Smooth muscle cell (in vitro differentiated cells): ENCODE data around the gene MAPK11. TPM values are rescaled to one million over a fixed set of nuclear protein-coding genes. Genes with fewer than 3 reads are reported as not detected.

Experiments used
- DNase-seq: peaks from one replicate; lab custom pipeline; 2025; ENCODE audit not compliant: unreplicated experiment; lab: John Stamatoyannopoulos, UW
- H2AFZ ChIP-seq: fragments of 200-600 bp; sonication (generic); 2 replicates; pipeline ENCODE4 v1.6.0; 2016; ENCODE audit warnings: antibody characterized with exemption, low read depth, mild to moderate bottlenecking
- H3F3A ChIP-seq: fragments of 200-600 bp; sonication (generic); 2 replicates; pipeline ENCODE4 v1.6.0; 2017; ENCODE audit warnings: antibody characterized with exemption, low read depth
- H3K27ac ChIP-seq: fragments of 200-600 bp; sonication (generic); 2 replicates; pipeline ENCODE4 v1.5.1; 2016; ENCODE audit warnings: low read depth, mild to moderate bottlenecking
- H3K27me3 ChIP-seq: fragments of 200-600 bp; sonication (generic); 2 replicates; pipeline ENCODE4 v1.6.1; 2016; ENCODE audit warnings: low read depth, mild to moderate bottlenecking
- H3K36me3 ChIP-seq: fragments of 200-600 bp; sonication (generic); 2 replicates; pipeline ENCODE4 v1.5.1; 2016; ENCODE audit warnings: low read depth
- H3K4me1 ChIP-seq: fragments of 200-600 bp; sonication (generic); 2 replicates; pipeline ENCODE4 v1.5.1; 2016; ENCODE audit warnings: low read depth
- H3K4me2 ChIP-seq: fragments of 200-600 bp; sonication (generic); 2 replicates; pipeline ENCODE4 v1.6.0; 2016; ENCODE audit warnings: mild to moderate bottlenecking
- H3K4me3 ChIP-seq: fragments of 200-600 bp; sonication (generic); 2 replicates; pipeline ENCODE4 v1.5.1; 2016; ENCODE audit warnings: mild to moderate bottlenecking
- H3K79me2 ChIP-seq: fragments of 200-600 bp; sonication (generic); 2 replicates; pipeline ENCODE4 v1.6.0; 2016; ENCODE audit warnings: low read depth, mild to moderate bottlenecking
- H3K9ac ChIP-seq: fragments of 200-600 bp; sonication (generic); 2 replicates; pipeline ENCODE4 v1.6.0; 2016; ENCODE audit warnings: low read depth
- H3K9me3 ChIP-seq: fragments of 200-600 bp; sonication (generic); replicated peaks from 2 replicates; pipeline ENCODE4 v1.5.1; 2016; ENCODE audit warnings: low read depth
- H4K20me1 ChIP-seq: fragments of 200-600 bp; sonication (generic); 2 replicates; pipeline ENCODE4 v1.6.0; 2016; ENCODE audit warnings: low read depth
- CTCF ChIP-seq: fragments of 200-600 bp; sonication (generic); IDR thresholded peaks from 2 replicates; pipeline ENCODE4 v1.5.1; 2017; ENCODE audit warnings: borderline replicate concordance, mild to moderate bottlenecking, antibody characterized with exemption; ENCODE audit not compliant: insufficient read depth, poor library complexity, severe bottlenecking
- WGBS: methylation state at CpG from one replicate; pipeline ENCODE4 v1.1.7; 2016; ENCODE audit warnings: low lambda C conversion rate; 5-methylcytosine and 5-hydroxymethylcytosine counted together
- polyA plus RNA-seq: library from polyadenylated mRNA; unstranded; fragments of >200 nt; fragmentation: Nextera tagmentation; extraction: Ambion mirVana; gene quantifications from 2 replicates; pipeline ENCODE4 v1.2.1, GENCODE V29; 2016
- total RNA-seq: library from RNA; depleted of rRNA; stranded (reverse); fragments of >200 nt; gene quantifications from 2 replicates; pipeline ENCODE4 v1.2.3, GENCODE V29; 2014

The MAPK11 gene
- total and polyA plus RNA-seq, 2 experiments from 2014 or later = 0.65 to 4.2 TPM

- peak overlapping the region; percentile 96 for H3K27ac ChIP-seq
- WGBS = 83% methylated on average over 5 of the region's 5 CpGs
Observed at GRCh38 chr22:50302564-50302963, 32.4 kb upstream of the MAPK11 start.

GRCh38 chr22:50302041-50302541 lies 31.9 kb upstream of the MAPK11 start:
- Histone ChIP-seq H3K9ac (peak overlapping the region; percentile 15), H3K4me3 (no peak overlapping the region)

More at GRCh38 chr22:50302564-50302963, 32.4 kb upstream of the MAPK11 start:
- peaks cover 32% of the 10 kb centered on the region for H3F3A ChIP-seq
- no peaks in the 10 kb centered on the region for H3K9me3 ChIP-seq
- no peak overlapping the region for H3K4me3 ChIP-seq
- no peak overlapping the region for H3K9ac ChIP-seq
- no peak for TF ChIP-seq CTCF
- no peak for DNase-seq
- peaks cover 94% of the 10 kb centered on the region for H3K79me2 ChIP-seq
- no peaks in the 10 kb centered on the region for H3K36me3 ChIP-seq
- H3K27me3 ChIP-seq = no peaks in the 10 kb centered on the region
- peaks cover 56% of the 10 kb centered on the region for H3K4me1 ChIP-seq
- H3K4me2 ChIP-seq = peak overlapping the region; percentile 100
- H2AFZ ChIP-seq = no peak overlapping the region
- peaks cover 77% of the 10 kb centered on the region for H4K20me1 ChIP-seq

GRCh38 chr22:50301581-50301991 lies 31.4 kb upstream of the MAPK11 start:
- Histone ChIP-seq H3K9ac (peak overlapping the region; percentile 15), H2AFZ (no peak overlapping the region), H3K27me3 (no peaks in the 10 kb centered on the region), H3K9me3 (no peaks in the 10 kb centered on the region), H3K4me3 (no peak overlapping the region), H3K79me2 (peaks cover 98% of the 10 kb centered on the region), H3K36me3 (no peaks in the 10 kb centered on the region), H4K20me1 (peaks cover 87% of the 10 kb centered on the region), H3F3A (peaks cover 29% of the 10 kb centered on the region), H3K27ac (peak overlapping the region; percentile 96), H3K4me2 (peak overlapping the region; percentile 100), H3K4me1 (peaks cover 56% of the 10 kb centered on the region)
- no peak for DNase-seq
- WGBS = 74% methylated on average over 12 of the region's 17 CpGs
- TF ChIP-seq CTCF = no peak

More at GRCh38 chr22:50302041-50302541, 31.9 kb upstream of the MAPK11 start:
- no peaks in the 10 kb centered on the region for H3K36me3 ChIP-seq
- H3K27me3 ChIP-seq = no peaks in the 10 kb centered on the region
- H3K9me3 ChIP-seq = no peaks in the 10 kb centered on the region
- H2AFZ ChIP-seq = no peak overlapping the region
- peaks cover 32% of the 10 kb centered on the region for H3F3A ChIP-seq
- H3K4me1 ChIP-seq = peaks cover 56% of the 10 kb centered on the region
- H3K27ac ChIP-seq = peak overlapping the region; percentile 96
- TF ChIP-seq CTCF = no peak
- H4K20me1 ChIP-seq = peaks cover 82% of the 10 kb centered on the region
- WGBS = 70% methylated on average over 8 of the region's 9 CpGs
- H3K4me2 ChIP-seq = peak overlapping the region; percentile 100
- no peak for DNase-seq
- H3K79me2 ChIP-seq = peaks cover 98% of the 10 kb centered on the region

GRCh38 chr22:50300620-50301257 lies 30.6 kb upstream of the MAPK11 start:
- Histone ChIP-seq H3K9ac (no peak overlapping the region), H3K9me3 (no peaks in the 10 kb centered on the region), H3K27me3 (no peaks in the 10 kb centered on the region), H3K36me3 (no peaks in the 10 kb centered on the region), H3K4me1 (peaks cover 56% of the 10 kb centered on the region), H3K4me3 (peak overlapping the region; percentile 46), H4K20me1 (peaks cover 95% of the 10 kb centered on the region), H3K79me2 (peaks cover 99% of the 10 kb centered on the region), H3F3A (peaks cover 25% of the 10 kb centered on the region), H2AFZ (no peak overlapping the region), H3K27ac (no peak overlapping the region), H3K4me2 (peak overlapping the region; percentile 91)
- no peak for DNase-seq
- WGBS = 92% methylated on average over 9 of the region's 14 CpGs
- TF ChIP-seq CTCF = no peak
